ENCODE results near the gene MCRIP2.

GRCh38 chr16:676913-677312, 35.3 kb downstream of the MCRIP2 start:
- TF ChIP-seq CTCF (IDR thresholded peaks at IDR 0.05): no peak
- TF ChIP-seq POLR2A (IDR thresholded peaks at IDR 0.05): no peak

Data from right lobe of liver (tissue), 4 donors.